ENCODE results near the gene FAM204A.

FAM204A gene

DNA sequence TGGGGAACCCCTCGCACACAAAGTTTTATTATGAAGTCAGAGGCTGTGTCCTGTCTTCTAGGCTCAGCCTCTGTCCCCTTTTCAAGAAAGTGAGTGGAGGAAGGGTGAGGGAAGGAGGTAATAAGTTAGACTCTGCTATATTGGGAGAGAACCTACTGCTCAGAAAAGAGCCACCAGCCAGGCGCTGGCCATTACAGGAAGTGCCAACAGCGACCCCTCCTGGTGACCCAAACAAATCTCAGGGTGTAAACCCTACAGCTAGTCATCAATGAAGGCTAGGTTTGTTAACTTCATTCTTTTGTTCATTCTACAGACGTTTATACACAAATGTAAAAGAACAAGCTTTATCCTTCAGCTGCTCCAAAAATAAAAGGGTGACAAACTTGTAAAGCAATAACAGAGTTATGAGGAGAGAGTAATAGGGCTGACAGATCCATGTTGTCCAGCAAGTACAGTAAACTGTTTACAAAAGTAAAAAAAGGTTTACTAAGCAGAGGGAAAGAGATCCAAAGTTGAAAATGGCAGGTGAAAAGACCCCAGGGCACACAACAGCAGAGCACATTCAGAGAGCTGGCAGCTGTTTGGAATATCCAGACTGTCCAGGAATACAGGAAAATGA, 82.7 kb downstream of the FAM204A start:
- Histone ChIP-seq H3K36me3 (no peaks in the 10 kb centered on the region), H3K4me3 (ENCODE audit: low read depth, low read length) (no peak overlapping the region), H3K27me3 (ENCODE audit: insufficient read depth, low read depth, severe bottlenecking) (peaks cover 82% of the 10 kb centered on the region), H3K27ac (no peak overlapping the region), H3K9me3 (ENCODE audit: severe bottlenecking) (no peaks in the 10 kb centered on the region)
- peak; percentile 66 for DNase-seq
- TF ChIP-seq, protein P1, sequence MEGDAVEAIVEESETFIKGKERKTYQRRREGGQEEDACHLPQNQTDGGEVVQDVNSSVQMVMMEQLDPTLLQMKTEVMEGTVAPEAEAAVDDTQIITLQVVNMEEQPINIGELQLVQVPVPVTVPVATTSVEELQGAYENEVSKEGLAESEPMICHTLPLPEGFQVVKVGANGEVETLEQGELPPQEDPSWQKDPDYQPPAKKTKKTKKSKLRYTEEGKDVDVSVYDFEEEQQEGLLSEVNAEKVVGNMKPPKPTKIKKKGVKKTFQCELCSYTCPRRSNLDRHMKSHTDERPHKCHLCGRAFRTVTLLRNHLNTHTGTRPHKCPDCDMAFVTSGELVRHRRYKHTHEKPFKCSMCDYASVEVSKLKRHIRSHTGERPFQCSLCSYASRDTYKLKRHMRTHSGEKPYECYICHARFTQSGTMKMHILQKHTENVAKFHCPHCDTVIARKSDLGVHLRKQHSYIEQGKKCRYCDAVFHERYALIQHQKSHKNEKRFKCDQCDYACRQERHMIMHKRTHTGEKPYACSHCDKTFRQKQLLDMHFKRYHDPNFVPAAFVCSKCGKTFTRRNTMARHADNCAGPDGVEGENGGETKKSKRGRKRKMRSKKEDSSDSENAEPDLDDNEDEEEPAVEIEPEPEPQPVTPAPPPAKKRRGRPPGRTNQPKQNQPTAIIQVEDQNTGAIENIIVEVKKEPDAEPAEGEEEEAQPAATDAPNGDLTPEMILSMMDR (IDR thresholded peaks at IDR 0.05; ENCODE audit: low read depth, low read length): peak; percentile 83

DNA sequence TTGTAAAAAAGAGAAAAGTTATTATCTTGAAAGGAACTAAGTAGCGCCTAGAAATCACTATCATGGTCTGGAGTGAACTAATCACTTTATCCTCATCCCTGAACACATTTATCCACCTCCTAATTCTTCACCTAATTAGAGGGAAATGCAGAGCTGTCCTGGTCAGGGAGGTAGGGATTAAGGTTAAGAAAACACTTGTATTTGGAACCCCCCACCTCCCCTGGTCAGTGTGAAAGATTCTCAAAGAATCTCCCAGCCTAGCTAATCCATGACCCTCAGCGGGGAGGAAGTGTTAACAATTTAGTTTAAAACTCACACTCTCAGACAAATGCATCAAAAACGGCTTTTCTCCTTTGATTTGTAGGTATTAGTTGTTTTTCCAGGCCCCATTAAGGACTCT, 83.8 kb downstream of the FAM204A start:
- Histone ChIP-seq H3K4me3 (ENCODE audit: low read depth, low read length) (no peak overlapping the region), H3K27ac (no peak overlapping the region), H3K9me3 (ENCODE audit: severe bottlenecking) (no peaks in the 10 kb centered on the region), H3K36me3 (no peaks in the 10 kb centered on the region), H3K27me3 (ENCODE audit: insufficient read depth, low read depth, severe bottlenecking) (peaks cover 83% of the 10 kb centered on the region)
- TF ChIP-seq, protein P1 (IDR thresholded peaks at IDR 0.05; ENCODE audit: low read depth, low read length): no peak
- DNase-seq: peak; percentile 15

- no peaks in the 10 kb centered on the region for H3K9me3 ChIP-seq (ENCODE audit: severe bottlenecking)
- TF ChIP-seq, protein P1 (IDR thresholded peaks at IDR 0.05; ENCODE audit: low read depth, low read length): no peak
- H3K27ac ChIP-seq: no peak overlapping the region
- no peak overlapping the region for H3K4me3 ChIP-seq (ENCODE audit: low read depth, low read length)
- no peaks in the 10 kb centered on the region for H3K36me3 ChIP-seq
- peak; percentile 65 for DNase-seq
- H3K27me3 ChIP-seq (ENCODE audit: insufficient read depth, low read depth, severe bottlenecking): peaks cover 83% of the 10 kb centered on the region
Observed at GRCh38 chr10:118256825-118257570, 85.1 kb downstream of the FAM204A start.

DNA sequence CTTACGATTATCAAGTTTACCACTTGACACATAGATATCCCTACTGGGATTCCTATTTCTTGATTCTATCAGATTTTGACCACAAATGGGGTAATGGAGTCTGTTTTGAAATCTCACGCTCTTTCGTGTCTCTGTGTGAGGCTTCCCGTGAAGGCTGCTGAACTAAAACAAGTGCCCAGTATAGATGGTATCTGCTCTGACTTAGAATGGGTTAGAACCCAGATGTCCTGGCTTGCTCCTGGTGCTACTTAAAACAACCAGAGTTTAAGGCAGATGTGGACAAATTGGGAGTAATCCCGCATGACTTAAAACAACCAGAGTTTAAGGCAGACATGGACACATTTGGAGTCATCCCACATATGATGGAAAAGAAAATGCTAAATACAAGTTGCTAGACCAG, 85.9 kb downstream of the FAM204A start:
- TF ChIP-seq, protein P1 (IDR thresholded peaks at IDR 0.05; ENCODE audit: low read depth, low read length): no peak
- Histone ChIP-seq H3K27ac (no peak overlapping the region), H3K27me3 (ENCODE audit: insufficient read depth, low read depth, severe bottlenecking) (peaks cover 84% of the 10 kb centered on the region), H3K4me3 (ENCODE audit: low read depth, low read length) (no peak overlapping the region), H3K36me3 (no peaks in the 10 kb centered on the region), H3K9me3 (ENCODE audit: severe bottlenecking) (no peaks in the 10 kb centered on the region)
- no peak for DNase-seq

DNA sequence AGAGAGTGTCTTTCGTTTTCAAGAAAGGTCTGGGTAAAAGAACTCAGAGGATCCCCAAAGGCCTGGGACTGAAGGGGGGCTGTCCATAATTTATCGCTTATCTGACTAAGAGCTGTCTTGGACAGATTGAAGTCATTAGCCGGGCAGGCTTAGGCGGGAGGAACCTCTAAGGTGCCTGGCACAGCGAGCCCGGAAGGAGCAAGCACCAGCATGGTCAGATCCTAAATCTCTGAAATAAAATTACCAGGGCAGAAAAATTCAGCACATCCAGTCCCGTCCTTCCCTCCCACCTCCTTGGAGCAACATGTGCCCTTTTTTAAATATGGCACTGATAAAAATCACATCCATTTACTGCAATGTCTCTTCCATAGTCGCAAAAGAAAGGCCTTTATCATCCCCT, 86.8 kb downstream of the FAM204A start:
- H3K9me3 ChIP-seq (ENCODE audit: severe bottlenecking): no peaks in the 10 kb centered on the region
- H3K27ac ChIP-seq: no peak overlapping the region
- H3K27me3 ChIP-seq (ENCODE audit: insufficient read depth, low read depth, severe bottlenecking): peaks cover 90% of the 10 kb centered on the region
- H3K4me3 ChIP-seq (ENCODE audit: low read depth, low read length): no peak overlapping the region
- H3K36me3 ChIP-seq: no peaks in the 10 kb centered on the region
- TF ChIP-seq, protein P1 (IDR thresholded peaks at IDR 0.05; ENCODE audit: low read depth, low read length): no peak
- peak; percentile 37 for DNase-seq

All from WERI-Rb-1 (cell line).